ENCODE data around the gene KCTD11.
"Not testable (repeated sequence)": the region's sequence is repeated elsewhere in the genome, so short reads cannot be mapped to it uniquely, and the experiment has no call there.

The KCTD11 gene

DNA sequence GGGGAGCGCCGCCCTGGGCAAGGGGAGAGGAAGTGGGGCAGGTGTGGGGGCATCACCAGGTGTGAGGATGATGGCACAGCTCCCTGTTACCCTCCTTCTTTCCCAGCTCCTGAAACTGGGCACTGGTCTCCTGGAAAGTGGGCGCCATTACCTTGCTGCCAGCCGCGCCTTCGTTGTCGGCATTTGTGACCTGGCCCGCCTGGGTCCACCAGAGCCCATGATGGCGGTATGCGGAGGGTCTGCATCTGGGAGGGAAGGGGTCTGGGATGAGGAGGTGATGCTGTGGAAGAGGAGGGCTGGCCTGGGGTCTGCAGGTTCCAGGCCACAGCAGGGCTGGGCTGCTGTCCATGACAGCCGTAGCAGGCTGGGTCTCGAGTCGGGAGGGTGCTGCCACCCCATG, 10.1 kb upstream of the KCTD11 start:
- in situ Hi-C loops (cut with HindIII; ENCODE audit: low sequenced_read_pairs): no loop called here

DNA sequence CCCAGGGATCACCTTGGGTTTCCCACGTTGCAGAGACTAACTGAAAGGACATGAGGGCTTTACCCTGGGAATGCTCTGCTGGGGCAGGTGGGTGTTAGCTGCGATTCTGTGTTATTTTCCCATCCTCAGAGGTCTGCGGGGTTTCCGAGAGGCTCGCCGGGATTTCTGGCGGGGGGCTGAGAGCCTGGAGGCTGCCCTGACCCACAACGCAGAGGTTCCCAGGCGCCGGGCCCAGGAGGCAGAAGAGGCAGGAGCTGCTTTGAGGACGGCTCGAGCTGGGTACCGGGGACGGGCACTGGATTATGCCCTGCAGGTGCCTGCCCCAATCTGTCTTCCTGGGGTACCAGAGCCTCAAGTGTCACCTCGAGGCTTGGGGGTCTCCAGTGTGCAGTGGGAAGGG, 8.7 kb upstream of the KCTD11 start:
- in situ Hi-C loops (cut with HindIII; ENCODE audit: low sequenced_read_pairs): no loop called here

DNA sequence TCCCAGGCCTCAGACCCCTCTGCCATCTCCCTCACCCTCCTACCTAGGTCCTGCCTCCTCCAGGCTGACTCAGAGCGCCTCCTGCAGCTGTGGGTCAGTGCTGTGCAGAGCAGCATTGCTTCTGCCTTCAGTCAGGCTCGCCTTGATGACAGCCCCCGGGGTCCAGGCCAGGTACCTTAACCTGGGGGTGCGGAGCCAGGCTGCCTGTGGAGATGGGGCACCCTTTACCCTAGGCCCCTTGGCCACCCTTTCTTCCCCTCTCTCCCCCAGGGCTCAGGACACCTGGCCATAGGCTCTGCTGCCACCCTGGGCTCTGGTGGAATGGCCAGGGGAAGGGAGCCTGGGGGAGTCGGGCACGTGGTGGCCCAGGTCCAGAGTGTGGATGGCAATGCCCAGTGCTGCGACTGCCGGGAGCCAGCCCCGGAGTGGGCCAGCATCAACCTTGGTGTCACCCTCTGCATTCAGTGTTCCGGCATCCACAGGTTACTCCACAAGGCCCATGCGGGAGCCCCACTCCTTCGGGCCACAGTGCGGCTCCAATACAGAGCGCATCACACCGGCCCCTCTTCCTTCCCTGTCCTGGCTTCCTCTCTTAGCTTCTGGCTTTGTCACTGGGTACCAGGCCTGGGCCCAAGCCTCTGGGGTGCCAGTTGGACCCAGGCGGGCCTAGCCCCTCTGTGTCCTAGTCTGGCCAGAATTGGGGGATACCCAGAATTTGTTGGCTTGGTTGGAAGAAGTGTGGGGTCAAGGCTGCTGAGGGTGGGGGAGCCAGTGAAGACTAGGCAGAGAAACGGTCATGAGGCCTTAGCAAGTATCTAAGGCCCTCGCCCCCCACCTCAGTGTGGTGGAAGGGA, 5.0 kb upstream of the KCTD11 start:
- in situ Hi-C loops (cut with HindIII; ENCODE audit: low sequenced_read_pairs): no loop called here

DNA sequence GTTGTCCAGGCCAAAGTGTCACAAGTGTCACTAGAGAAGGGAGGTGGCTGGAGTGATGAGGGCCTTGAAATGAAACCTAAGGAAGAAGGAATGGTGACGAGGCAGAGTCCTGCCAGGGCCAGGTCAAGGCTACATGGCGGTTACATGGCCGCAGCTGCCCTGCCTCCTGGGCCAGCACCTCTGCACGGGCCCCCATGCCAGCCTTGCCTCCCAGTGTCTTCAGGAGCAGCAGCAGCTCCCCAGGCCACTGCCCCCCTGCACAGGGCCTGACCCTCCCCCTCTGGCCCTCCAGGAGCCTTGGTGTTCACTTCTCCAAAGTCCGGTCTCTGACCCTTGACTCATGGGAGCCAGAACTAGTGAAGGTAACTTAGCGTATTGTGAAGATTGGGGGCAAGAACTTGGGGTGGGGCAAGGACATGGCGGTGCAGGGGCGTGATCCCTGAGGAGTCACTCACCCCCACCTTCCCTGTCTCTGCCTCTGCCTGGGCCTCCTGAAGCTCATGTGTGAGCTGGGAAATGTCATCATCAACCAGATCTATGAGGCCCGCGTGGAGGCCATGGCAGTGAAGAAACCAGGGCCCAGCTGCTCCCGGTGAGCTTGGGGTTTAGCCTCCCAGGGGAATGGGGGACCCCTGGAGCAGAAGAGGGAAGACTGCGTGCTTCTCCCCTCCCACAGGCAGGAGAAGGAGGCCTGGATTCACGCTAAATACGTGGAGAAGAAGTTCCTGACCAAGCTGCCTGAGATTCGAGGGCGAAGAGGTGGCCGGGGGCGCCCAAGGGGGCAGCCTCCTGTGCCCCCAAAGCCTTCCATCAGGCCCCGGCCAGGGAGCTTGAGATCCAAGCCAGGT, 4.1 kb upstream of the KCTD11 start:
- in situ Hi-C loops (cut with HindIII; ENCODE audit: low sequenced_read_pairs): no loop called here

DNA sequence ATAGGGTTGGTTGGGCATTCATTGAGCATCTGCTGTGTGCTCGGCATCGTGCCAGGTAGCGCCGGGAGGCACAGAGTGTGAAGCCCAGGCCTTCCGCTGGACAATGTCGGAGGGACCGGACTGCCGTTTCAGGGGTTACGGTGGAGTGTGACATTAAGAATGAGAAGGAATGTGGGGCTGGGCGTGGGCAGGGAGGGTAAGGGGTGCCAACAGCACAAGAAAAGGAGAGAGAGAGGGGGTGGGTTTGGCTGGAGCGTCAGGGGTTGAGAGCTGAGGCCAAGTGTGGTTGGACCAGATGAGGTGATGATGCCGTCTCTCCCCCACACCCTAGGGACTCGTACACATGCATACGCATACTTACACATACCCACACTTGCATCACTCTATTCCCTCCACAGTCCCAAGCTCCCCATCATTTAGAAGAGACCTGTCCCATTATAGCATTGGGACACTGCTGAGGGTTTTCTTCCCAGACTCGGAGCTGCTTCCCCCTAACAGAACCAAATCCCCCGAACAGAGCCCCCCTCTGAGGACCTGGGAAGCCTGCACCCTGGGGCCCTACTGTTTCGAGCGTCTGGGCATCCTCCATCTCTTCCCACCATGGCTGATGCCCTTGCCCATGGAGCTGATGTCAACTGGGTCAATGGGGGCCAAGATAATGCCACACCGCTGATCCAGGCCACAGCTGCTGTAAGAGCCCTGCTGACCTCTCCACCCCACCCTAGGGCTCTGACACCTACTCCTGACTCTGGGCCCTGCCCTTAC, 3.3 kb upstream of the KCTD11 start:
- in situ Hi-C loops (cut with HindIII; ENCODE audit: low sequenced_read_pairs): no loop called here

DNA sequence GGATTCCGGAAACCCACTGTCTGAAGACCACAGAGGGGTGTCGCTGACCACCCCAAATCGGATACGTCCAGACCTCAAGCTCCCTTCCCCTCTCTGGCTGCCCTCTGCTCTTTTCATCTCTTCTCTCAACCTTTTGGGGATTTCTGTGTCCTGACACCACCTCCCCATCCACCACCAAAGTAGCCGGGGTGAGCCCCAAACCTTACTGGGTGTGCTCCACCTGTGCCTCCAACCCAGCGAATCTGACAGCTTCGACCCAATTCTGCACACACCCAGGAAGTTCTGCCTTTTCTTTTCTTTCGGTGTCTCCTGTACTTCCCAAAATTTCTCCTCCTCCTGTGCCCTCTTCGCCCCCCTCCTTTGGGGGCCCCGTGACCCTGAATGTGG, 534 bp downstream of the KCTD11 start:
- in situ Hi-C loops (cut with HindIII; ENCODE audit: low sequenced_read_pairs): no loop called here

DNA sequence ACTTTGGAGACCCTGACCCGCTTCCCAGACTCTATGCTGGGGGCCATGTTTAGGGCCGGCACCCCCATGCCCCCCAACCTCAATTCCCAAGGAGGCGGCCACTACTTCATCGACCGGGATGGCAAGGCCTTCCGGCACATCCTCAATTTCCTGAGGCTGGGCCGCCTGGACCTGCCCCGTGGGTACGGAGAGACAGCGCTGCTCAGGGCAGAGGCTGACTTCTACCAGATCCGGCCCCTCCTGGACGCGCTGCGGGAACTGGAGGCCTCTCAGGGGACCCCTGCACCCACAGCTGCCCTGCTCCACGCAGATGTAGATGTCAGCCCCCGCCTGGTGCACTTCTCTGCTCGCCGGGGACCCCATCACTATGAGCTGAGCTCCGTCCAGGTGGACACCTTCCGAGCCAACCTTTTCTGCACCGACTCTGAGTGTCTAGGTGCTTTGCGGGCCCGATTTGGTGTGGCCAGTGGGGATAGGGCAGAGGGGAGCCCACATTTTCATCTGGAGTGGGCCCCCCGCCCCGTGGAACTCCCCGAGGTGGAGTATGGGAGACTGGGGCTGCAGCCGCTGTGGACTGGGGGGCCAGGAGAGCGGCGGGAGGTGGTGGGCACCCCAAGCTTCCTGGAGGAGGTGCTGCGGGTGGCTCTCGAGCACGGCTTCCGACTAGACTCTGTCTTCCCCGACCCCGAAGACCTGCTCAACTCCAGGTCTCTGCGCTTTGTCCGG, 1.1 kb downstream of the KCTD11 start:
- in situ Hi-C loops (cut with HindIII; ENCODE audit: low sequenced_read_pairs): no loop called here

DNA sequence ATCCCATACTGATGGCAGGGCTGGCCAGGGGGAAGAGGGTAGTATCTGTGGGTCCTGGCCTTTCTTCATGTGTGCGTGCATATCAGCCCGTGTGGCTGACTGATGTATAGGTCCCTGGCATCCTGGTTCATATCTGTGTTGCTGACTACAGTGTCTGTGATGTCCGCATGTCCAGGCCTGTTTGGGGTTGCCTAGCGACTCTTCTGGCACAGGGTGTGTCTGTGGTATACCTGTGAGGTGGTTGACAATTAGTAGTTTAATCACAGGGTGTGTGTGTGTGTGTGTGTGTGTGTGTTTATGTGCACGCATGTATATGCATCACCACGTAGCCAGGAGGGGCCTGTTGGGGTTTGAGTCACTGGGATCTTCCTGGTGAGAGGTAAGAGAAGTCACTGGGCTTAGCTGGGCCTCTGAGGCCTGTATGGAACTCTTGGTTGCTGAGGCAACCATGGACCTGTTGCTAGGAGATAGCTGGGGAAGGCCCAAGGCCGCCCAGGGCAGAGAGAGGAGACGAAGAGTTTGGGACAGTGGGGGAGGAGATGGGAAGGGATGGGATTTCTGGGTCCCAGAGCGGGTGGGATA, 2.4 kb downstream of the KCTD11 start:
- in situ Hi-C loops (cut with HindIII; ENCODE audit: low sequenced_read_pairs): no loop called here

DNA sequence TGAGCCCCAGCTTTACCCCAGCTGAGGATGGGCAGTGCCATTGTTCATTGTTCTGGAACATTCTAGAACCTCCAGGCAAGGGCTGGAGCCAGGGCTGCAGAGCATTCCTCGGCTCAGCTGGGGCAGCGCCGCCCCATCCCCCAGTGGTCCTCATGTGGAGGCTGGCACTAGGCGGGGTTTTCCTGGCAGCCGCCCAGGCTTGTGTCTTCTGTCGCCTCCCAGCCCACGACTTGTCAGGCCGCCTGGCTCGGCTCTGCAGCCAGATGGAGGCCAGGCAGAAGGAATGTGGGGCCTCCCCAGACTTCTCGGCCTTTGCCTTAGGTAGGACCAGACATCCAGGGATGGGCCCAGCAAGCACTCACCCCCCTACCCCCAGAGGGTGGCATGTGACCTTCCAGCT, 3.1 kb downstream of the KCTD11 start, which contains the start of gene TMEM95:
TSS of gene TMEM95 (plus strand) at position 104 of the 400 bp plus-strand sequence. CDS start at position 153, 49 bp downstream.
- in situ Hi-C loops (cut with HindIII; ENCODE audit: low sequenced_read_pairs): no loop called here

DNA sequence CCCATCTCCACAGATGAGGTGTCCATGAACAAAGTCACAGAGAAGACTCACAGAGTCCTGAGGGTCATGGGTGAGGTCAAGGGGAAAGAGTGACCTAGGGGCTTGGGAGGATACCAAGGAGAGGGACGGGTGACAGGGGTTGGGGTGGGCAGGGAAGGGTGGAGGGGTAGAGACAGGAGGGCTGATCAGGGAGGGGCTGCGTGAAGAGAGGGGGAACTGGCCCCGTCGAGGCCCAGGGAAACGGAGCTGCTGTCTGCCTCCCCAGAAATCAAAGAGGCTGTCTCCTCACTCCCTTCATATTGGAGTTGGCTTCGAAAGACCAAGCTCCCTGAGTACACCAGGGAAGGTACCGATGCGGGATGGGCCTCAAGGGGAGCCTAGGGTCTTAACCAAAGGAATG, 3.6 kb downstream of the KCTD11 start:
- in situ Hi-C loops (cut with HindIII; ENCODE audit: low sequenced_read_pairs): no loop called here

DNA sequence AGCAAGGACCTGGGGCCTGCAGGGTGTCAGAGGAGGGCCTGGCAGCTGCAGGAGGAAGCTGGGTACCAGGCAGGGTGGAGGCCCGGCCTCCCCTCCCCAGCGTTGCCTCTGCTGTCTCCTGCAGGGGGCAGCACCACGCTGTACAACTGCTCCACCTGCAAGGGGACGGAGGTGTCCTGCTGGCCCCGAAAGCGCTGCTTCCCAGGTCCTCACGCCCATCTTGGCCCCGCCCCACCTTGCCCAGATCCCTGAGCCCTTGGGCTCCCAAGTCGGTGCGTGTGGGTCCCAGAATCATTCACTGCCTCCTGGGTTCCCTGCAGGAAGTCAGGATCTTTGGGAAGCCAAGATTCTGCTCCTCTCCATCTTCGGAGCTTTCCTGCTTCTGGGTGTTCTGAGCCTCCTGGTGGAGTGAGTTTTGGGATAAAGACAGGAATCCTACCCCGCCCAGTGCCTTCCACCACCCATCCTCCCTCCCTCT, 4.1 kb downstream of the KCTD11 start:
- in situ Hi-C loops (cut with HindIII; ENCODE audit: low sequenced_read_pairs): no loop called here

DNA sequence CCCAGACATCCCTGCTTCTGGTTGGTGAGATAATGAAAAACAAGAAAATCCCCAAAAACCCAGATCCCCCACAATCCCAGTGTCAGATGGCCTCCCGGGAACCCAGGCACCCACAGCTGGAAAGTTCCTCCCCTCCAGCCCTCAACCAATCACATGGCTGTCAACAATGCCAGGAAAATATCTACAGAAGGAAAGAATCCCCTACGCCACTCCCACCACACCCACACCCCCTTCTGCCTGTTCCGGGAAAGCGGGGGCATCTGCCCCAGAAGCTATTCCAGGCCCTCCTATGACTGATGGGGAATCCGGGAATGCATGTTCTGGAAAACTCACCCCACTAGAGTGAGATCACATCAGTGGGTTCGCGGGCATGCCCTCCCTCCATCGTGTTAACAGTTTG, 4.8 kb downstream of the KCTD11 start:
- in situ Hi-C loops (cut with HindIII; ENCODE audit: low sequenced_read_pairs): no loop called here

DNA sequence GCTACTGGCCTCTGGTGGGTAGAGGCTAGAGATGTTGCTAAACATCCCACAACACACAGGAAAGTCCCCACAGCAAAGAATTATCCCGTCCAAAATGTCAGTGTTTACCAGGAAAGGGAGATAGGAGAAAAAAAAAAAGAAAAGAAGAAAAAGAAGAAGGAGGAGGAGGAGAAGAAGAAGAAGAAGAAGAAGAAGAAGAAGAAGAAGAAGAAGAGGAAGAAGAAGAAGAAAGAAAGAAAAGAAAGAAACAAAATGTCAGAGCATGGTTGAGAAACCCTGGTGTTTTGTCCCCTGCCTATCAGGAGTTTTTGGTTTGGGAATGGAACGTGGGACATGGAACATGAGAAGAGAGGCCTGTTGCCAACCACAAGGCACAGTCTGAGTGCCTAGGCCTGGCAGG, 5.4 kb downstream of the KCTD11 start:
- in situ Hi-C loops (cut with HindIII; ENCODE audit: low sequenced_read_pairs): no loop called here

DNA sequence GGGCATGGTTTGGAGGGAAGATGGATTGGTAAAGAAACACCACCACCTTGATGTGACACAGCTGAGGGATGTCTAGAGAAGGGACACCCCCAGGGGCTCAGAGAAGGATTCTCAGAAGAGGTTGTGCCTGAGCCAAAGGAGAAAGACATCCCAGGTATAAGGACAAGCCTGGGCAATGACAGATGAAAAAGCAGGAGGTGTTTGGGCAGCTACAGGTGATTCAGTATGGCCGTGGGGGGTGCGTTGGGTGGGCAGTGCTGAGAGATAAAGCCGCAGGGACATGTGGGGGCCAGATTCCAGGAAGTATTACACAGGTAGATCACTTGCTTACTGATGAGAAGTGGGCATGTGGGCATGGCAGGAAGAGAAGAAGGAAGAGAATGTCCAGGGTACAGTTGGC, 9.9 kb downstream of the KCTD11 start:
- in situ Hi-C loops (cut with HindIII; ENCODE audit: low sequenced_read_pairs): no loop called here

DNA sequence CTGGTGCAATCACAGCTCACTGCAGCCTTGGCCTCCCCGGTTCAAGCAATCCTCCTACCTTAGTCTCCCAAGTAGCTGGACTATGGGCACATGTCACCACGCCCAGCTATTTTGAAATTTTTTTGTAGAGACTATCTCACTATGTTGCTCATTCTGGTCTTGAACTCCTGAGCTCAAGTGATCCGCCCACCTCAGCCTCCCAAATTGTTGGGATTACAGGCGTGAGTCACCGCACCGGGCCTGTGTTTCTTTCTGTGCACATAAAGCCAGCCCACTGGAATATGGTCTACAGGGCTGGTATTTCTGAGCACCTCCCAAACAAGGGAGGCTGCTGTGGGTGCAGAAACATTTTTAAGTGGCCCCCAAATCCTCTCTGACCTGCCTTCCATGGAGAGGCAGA, 11.3 kb downstream of the KCTD11 start:
- in situ Hi-C loops (cut with HindIII; ENCODE audit: low sequenced_read_pairs): no loop called here

DNA sequence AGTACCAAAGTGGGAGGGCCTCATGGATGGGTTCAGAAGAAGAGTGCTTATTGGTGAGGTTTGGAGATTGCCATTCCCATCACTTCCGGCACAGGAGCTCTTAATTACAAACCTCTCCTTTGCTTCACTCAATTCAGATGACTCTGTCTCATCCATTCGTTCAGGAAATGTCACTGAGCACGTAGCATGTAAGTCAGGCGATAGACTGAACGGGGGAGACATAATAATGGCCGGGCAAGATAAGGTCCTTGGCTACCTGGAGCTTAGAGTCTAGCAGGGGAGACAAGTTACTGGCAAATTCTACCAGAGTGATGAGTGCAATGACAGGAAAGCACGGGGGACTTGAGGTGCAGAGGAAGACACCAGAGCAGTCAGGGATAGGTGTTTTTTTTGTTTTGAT, 14.0 kb downstream of the KCTD11 start:
- in situ Hi-C loops (cut with HindIII; ENCODE audit: low sequenced_read_pairs): not testable (repeated sequence)

DNA sequence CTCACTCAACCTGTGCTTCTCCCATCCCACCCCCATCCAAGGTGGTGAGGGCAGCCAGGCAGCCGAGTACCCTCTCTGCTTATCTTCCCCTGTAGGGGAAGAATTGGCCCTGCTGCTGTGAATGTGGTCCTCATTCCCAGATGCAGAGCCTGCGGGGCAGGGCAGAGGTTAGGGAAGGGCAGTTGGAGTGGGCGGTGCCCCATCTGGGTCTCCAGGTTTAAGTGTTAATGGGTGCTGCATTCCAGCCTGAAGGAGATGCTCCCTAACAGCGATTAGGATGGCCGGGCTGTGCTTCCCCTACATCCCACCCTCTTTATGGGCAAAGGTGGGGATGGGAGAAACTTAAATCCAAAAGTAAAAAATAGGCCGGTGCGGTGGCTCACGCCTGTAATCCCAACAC, 15.1 kb downstream of the KCTD11 start:
- in situ Hi-C loops (cut with HindIII; ENCODE audit: low sequenced_read_pairs): no loop called here

DNA sequence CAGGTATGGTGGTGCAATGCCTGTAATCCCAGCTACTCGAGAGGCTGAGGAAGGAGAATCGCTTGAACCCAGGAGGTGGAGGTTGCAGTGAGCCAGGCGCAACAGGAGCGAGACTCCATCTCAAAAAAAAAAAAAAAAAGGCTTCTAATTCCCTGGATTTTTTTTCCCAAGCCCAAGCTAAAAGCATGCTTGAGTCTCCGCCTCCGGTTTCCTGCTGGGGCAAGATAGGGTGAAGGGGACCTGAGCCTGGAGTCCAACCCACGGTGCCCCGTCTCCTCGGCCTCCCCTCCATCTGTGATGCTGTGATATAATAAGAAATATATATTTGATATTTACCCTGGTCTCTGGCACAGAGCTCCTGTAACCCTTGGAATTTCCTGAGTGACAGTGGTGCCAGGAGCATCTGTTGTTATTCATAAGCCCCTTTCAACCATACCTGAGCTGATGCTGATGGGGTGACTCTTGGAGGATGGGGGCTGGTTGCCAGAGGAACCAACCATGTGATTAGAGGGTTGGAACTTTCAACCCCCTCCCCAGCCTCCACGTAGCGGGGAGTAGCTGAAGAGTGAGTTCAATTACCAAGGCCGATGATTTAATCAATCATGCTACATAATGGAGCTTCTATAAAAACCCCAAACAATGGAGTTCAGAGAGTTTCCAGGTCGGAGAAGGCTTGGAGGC, 16.1 kb downstream of the KCTD11 start:
- in situ Hi-C loops (cut with HindIII; ENCODE audit: low sequenced_read_pairs): no loop called here

DNA sequence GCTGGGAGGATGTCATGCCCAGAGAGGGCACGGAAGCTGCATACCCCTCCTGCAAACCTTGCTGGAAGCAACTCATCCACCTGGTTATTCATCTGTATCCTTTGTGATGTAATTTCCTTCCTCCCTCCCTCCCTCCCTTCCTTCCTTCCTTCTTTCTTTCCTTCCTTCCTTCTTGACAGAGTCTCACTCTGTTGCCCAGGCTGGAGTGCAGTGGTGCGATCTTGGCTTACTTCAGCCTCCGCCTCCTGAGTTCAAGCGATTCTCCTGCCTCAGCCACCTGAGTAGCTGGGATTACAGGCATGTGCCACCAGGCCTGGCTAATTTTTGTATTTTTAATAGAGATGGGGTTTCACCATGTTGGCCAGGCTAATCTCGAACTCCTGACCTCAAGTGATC, 16.6 kb downstream of the KCTD11 start:
- in situ Hi-C loops (cut with HindIII; ENCODE audit: low sequenced_read_pairs): not testable (repeated sequence)

DNA sequence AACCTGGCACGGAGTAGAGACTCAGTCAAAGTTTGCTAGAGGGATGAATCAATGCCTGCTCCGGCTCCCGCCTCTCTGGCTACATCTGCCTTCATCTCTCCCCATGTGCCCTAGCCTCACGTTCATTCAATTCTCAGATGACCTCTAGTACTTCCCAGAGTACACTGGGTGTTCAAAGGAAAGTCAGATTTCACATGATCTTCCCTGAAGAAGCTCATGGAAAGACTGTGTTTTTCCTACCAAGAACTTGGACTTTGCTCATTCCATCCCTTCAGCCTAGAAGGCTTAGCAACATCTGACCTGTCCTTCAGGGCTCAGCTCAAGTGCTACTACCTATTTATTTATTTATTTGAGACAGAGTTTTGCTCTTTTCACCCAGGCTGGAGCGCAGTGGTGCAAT, 17.9 kb downstream of the KCTD11 start:
- in situ Hi-C loops (cut with HindIII; ENCODE audit: low sequenced_read_pairs): no loop called here

Measured in endothelial cell of hepatic sinusoid (primary cell).